ENCODE results near the gene HIVEP3. TPM values are rescaled to one million over a fixed set of nuclear protein-coding genes. Genes with fewer than 3 reads are reported as not detected.

HIVEP3 gene
- total and polyA plus RNA-seq, 2 of the 13 experiments (the other 11 are each of a cell fraction or from before 2014, with no cell fraction given) = 0.05 TPM; not detected in 1

DNA sequence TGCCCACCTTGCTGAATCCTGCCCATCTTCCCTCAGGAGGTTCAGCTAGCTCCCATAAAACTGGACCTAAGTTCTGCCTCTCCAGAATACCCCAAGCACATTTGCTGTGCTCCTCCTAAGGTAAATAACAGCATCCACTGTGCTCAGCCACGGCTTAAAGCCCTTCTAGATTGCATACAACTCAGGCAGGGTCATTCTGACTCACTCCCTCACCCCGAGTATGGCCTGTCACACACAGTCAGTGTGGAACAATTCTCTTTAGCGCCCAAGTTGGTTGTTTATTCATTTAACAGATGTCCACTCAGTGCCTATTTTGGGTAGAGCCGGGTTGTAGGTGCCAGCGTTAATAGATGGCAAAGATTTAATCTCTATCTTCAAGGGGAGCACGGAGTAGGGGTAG is 286.8 kb downstream of the HIVEP3 start (continued):
- TF ChIP-seq, protein P1, sequence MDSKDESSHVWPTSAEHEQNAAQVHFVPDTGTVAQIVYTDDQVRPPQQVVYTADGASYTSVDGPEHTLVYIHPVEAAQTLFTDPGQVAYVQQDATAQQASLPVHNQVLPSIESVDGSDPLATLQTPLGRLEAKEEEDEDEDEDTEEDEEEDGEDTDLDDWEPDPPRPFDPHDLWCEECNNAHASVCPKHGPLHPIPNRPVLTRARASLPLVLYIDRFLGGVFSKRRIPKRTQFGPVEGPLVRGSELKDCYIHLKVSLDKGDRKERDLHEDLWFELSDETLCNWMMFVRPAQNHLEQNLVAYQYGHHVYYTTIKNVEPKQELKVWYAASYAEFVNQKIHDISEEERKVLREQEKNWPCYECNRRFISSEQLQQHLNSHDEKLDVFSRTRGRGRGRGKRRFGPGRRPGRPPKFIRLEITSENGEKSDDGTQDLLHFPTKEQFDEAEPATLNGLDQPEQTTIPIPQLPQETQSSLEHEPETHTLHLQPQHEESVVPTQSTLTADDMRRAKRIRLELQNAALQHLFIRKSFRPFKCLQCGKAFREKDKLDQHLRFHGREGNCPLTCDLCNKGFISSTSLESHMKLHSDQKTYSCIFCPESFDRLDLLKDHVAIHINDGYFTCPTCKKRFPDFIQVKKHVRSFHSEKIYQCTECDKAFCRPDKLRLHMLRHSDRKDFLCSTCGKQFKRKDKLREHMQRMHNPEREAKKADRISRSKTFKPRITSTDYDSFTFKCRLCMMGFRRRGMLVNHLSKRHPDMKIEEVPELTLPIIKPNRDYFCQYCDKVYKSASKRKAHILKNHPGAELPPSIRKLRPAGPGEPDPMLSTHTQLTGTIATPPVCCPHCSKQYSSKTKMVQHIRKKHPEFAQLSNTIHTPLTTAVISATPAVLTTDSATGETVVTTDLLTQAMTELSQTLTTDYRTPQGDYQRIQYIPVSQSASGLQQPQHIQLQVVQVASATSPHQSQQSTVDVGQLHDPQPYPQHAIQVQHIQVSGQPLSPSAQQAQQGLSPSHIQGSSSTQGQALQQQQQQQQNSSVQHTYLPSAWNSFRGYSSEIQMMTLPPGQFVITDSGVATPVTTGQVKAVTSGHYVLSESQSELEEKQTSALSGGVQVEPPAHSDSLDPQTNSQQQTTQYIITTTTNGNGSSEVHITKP (CRISPR knock-in tag; IDR thresholded peaks at IDR 0.05; ENCODE audit: low read depth) = no peak
- TF ChIP-seq ZNF121 (CRISPR knock-in tag; IDR thresholded peaks at IDR 0.05) = no peak
- no peak for TF ChIP-seq RNF2 (conservative IDR thresholded peaks at IDR 0.05; ENCODE audit: low read depth)
- no peak for TF ChIP-seq FOXO1 (CRISPR knock-in tag; IDR thresholded peaks at IDR 0.05)
- no peak for TF ChIP-seq KDM5B (CRISPR knock-in tag; IDR thresholded peaks at IDR 0.05; ENCODE audit: borderline replicate concordance)

DNA sequence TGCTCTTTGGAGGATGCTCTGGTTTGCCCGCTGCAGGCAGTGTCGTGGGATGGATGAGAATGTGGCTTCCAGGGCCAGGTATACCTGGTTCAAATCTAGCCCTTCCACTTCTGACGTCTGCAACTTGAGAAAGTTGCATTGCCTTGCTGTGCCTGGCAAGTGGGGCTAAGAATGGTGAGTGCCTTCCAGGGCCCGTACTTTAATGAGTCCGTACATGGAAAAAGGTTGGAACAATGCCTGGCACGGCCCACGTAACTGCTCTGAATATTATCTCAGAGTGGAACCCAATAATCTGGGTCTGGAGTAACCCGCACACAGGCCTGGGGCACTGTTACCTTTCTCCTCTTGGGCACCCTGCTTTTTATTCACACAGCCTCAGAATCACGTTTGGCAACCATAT is 287.6 kb downstream of the HIVEP3 start:
- no peaks in the 10 kb centered on the region for H4K20me1 ChIP-seq (ENCODE audit: insufficient read depth, low read length)
- no peaks in the 10 kb centered on the region for H3K4me1 ChIP-seq (ENCODE audit: insufficient read depth, low read length)
- H3K27ac ChIP-seq (ENCODE audit: extremely low read length, insufficient read depth, low read length) = no peak overlapping the region
- in situ Hi-C loops (cut with HindIII; ENCODE audit: extremely low pct_ligation_motif_present, low pct_unique_long_range_greater_than_20kb) (no loop called here), intact Hi-C loops (cut with micrococcal nuclease; ENCODE audit: unreplicated experiment) (no loop called here)
- no peaks in the 10 kb centered on the region for H3K9me3 ChIP-seq (ENCODE audit: low read length)
- FAIRE-seq (no peak), DNase-seq (ENCODE audit: low spot score) (no peak), ATAC-seq (no peak)
- H3K36me3 ChIP-seq (replicated peaks in 1 of 2; ENCODE audit: control insufficient read depth in 1 of 2, insufficient read depth in 2 of 2, low read length in 2 of 2) = no peaks in the 10 kb centered on the region
- no peak overlapping the region for H3K4me2 ChIP-seq (ENCODE audit: low read depth, low read length)
- BruUV-seq (replicated peaks) = no TSS peak
- no peak overlapping the region for H3K9ac ChIP-seq (ENCODE audit: insufficient read depth, low read depth, low read length)
- no peak overlapping the region for H3K4me3 ChIP-seq (replicated peaks in 1 of 3; ENCODE audit: insufficient read depth in 1 of 3, low read depth in 2 of 3, low read length in 3 of 3)
- H3K27me3 ChIP-seq (ENCODE audit: control insufficient read depth in 1 of 2, insufficient read depth in 2 of 2, low read length in 2 of 2) = peaks cover 1 to 28% of the 10 kb centered on the region in 2 experiments; a peak in 3 of 5 replicates
- H3K79me2 ChIP-seq (ENCODE audit: insufficient read depth, low read length) = no peaks in the 10 kb centered on the region
- H2AFZ ChIP-seq (ENCODE audit: low read length) = no peak overlapping the region
- POLR2A ChIA-PET = no interaction called here
- 19% methylated on average over 9 of the region's 9 CpGs for WGBS (ENCODE audit: low lambda C conversion rate)
- CTCF ChIA-PET (ENCODE audit: low intra/inter-chr PET ratio, low total read pairs) = no interaction called here
- no peak for TF ChIP-seq ZKSCAN1 (IDR thresholded peaks at IDR 0.05; ENCODE audit: low read length)
- TF ChIP-seq SCMH1 (CRISPR knock-in tag; IDR thresholded peaks at IDR 0.05; ENCODE audit: borderline replicate concordance) = no peak
- no peak for TF ChIP-seq SIN3B (IDR thresholded peaks at IDR 0.05; ENCODE audit: low read length)
- no peak for TF ChIP-seq ZNF484 (CRISPR knock-in tag; IDR thresholded peaks at IDR 0.05; ENCODE audit: borderline replicate concordance, low read depth)
- TF ChIP-seq MTA1 (CRISPR knock-in tag; IDR thresholded peaks at IDR 0.05; ENCODE audit: borderline replicate concordance) = no peak
- TF ChIP-seq, protein P2, sequence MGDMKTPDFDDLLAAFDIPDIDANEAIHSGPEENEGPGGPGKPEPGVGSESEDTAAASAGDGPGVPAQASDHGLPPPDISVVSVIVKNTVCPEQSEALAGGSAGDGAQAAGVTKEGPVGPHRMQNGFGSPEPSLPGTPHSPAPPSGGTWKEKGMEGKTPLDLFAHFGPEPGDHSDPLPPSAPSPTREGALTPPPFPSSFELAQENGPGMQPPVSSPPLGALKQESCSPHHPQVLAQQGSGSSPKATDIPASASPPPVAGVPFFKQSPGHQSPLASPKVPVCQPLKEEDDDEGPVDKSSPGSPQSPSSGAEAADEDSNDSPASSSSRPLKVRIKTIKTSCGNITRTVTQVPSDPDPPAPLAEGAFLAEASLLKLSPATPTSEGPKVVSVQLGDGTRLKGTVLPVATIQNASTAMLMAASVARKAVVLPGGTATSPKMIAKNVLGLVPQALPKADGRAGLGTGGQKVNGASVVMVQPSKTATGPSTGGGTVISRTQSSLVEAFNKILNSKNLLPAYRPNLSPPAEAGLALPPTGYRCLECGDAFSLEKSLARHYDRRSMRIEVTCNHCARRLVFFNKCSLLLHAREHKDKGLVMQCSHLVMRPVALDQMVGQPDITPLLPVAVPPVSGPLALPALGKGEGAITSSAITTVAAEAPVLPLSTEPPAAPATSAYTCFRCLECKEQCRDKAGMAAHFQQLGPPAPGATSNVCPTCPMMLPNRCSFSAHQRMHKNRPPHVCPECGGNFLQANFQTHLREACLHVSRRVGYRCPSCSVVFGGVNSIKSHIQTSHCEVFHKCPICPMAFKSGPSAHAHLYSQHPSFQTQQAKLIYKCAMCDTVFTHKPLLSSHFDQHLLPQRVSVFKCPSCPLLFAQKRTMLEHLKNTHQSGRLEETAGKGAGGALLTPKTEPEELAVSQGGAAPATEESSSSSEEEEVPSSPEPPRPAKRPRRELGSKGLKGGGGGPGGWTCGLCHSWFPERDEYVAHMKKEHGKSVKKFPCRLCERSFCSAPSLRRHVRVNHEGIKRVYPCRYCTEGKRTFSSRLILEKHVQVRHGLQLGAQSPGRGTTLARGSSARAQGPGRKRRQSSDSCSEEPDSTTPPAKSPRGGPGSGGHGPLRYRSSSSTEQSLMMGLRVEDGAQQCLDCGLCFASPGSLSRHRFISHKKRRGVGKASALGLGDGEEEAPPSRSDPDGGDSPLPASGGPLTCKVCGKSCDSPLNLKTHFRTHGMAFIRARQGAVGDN (CRISPR knock-in tag; IDR thresholded peaks at IDR 0.05) = no peak
- no peak for TF ChIP-seq YEATS4 (CRISPR knock-in tag; IDR thresholded peaks at IDR 0.05; ENCODE audit: borderline replicate concordance)
- no peak for TF ChIP-seq ZNF556 (CRISPR knock-in tag; IDR thresholded peaks at IDR 0.05; ENCODE audit: borderline replicate concordance)
- TF ChIP-seq ZNF672 (CRISPR knock-in tag; IDR thresholded peaks at IDR 0.05) = no peak
- TF ChIP-seq, protein P3, sequence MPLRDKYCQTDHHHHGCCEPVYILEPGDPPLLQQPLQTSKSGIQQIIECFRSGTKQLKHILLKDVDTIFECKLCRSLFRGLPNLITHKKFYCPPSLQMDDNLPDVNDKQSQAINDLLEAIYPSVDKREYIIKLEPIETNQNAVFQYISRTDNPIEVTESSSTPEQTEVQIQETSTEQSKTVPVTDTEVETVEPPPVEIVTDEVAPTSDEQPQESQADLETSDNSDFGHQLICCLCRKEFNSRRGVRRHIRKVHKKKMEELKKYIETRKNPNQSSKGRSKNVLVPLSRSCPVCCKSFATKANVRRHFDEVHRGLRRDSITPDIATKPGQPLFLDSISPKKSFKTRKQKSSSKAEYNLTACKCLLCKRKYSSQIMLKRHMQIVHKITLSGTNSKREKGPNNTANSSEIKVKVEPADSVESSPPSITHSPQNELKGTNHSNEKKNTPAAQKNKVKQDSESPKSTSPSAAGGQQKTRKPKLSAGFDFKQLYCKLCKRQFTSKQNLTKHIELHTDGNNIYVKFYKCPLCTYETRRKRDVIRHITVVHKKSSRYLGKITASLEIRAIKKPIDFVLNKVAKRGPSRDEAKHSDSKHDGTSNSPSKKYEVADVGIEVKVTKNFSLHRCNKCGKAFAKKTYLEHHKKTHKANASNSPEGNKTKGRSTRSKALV (CRISPR knock-in tag; IDR thresholded peaks at IDR 0.05) = no peak

Measured in HepG2 (cell line).